ENCODE measurements around the gene IGF1R. TPM values are rescaled to one million over a fixed set of nuclear protein-coding genes. Genes with fewer than 3 reads are reported as not detected.

Gene IGF1R
- total RNA-seq, 1 donor from 2014 or later: 151 TPM

DNA sequence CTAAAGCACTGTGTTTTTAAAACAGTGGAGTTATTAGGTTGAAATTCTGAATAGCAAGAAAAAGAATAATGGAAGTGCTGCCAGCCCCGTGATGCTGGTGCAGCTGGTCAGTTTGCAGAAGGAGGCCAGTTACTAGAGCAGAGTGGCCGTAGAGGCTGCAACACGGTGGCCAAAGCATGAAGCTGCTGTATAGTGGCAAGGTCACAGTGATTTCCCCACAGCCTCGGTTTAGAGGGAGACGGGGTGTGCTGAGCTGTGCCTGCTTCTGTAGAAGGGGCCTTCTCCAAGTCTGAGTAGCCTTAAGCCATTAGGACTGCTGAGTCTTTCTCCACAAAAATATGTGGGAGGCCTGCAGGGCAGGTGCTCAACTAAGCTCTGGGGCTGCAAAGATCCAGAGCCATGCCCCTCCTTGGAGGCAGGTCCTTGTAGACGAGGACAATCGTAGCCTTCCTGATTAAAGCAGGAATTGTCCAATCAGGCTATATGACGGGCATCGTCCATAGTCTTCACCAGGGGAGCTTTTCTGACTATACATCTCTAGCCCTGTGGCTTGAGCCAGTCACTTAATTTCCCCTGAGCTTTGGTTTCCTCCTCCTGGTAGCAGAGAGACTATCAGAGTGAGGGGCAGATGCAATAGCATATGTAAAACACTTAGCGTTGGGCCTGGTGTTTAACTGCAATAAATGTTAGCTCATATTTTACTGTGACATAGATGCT is 207.6 kb downstream of the IGF1R start:
- Histone ChIP-seq H3K36me3 (no peaks in the 10 kb centered on the region), H3K27ac (peak overlapping the region; percentile 92), H3K4me1 (peaks cover 45 to 80% of the 10 kb centered on the region in 2 donors), H3K9me3 (no peaks in the 10 kb centered on the region), H3K27me3 (no peaks in the 10 kb centered on the region), H3K4me3 (peak overlapping the region in 1 of 2 donors; percentile 6)
- TF ChIP-seq CTCF (IDR thresholded peaks at IDR 0.05): no peak
- intact Hi-C loops (cut with DNase I): loop anchor here (1.0 kb wide), 1 partner anchor 23 kb away; no protein-coding TSS in a partner anchor
- no peak for DNase-seq (ENCODE audit: low spot score in 2 of 2)

DNA sequence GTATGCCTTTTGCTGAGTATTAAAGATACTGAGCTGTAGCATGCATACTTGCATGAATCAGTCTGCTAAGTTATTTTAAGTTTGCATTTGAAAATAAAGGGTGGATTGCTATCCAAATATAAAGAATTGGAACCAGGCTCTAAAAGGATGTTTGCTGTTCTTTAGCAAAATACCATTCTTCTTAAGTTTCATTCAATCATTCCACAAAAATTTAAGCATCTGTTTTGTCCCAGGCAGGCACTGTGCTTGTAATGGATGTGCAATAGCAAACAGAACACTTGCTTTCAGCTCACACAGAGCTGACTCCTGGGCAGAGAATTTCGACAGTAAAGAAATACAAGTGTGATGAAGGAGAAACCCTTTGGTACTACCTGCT is 208.2 kb downstream of the IGF1R start:
- intact Hi-C loops (cut with DNase I): loop anchor here (1.0 kb wide), 1 partner anchor 23 kb away; no protein-coding TSS in a partner anchor
- H3K27me3 ChIP-seq: no peaks in the 10 kb centered on the region
- H3K9me3 ChIP-seq: no peaks in the 10 kb centered on the region
- H3K27ac ChIP-seq: peak overlapping the region; percentile 92
- DNase-seq (ENCODE audit: low spot score in 2 of 2): no peak
- H3K4me3 ChIP-seq: peak overlapping the region in 1 of 2 donors; percentile 6
- no peaks in the 10 kb centered on the region for H3K36me3 ChIP-seq
- TF ChIP-seq CTCF (IDR thresholded peaks at IDR 0.05): no peak
- peaks cover 43 to 80% of the 10 kb centered on the region in 2 donors for H3K4me1 ChIP-seq

- H3K4me1 ChIP-seq: peaks cover 36 to 78% of the 10 kb centered on the region in 2 donors
These were observed 210.3 kb downstream of the IGF1R start for GRCh38 chr15:98858610-98859023.

GRCh38 chr15:98859149-98859548 is 210.8 kb downstream of the IGF1R start:
- Histone ChIP-seq H3K27me3 (no peaks in the 10 kb centered on the region), H3K4me3 (peak overlapping the region; percentile 29 to 50), H3K36me3 (no peaks in the 10 kb centered on the region), H3K4me1 (peaks cover 33 to 78% of the 10 kb centered on the region in 2 donors), H3K27ac (peak overlapping the region; percentile 92), H3K9me3 (no peaks in the 10 kb centered on the region)
- intact Hi-C loops (cut with DNase I): no loop called here
- no peak for TF ChIP-seq CTCF (IDR thresholded peaks at IDR 0.05)
- DNase-seq (ENCODE audit: low spot score in 2 of 2): no peak

More at GRCh38 chr15:98858610-98859023, 210.3 kb downstream of the IGF1R start:
- TF ChIP-seq CTCF (IDR thresholded peaks at IDR 0.05): no peak
- Histone ChIP-seq H3K27ac (peak overlapping the region; percentile 92), H3K36me3 (no peaks in the 10 kb centered on the region), H3K4me3 (peak overlapping the region; percentile 29 to 50), H3K27me3 (no peaks in the 10 kb centered on the region), H3K9me3 (no peaks in the 10 kb centered on the region)
- intact Hi-C loops (cut with DNase I): no loop called here
- DNase-seq (ENCODE audit: low spot score in 2 of 2): no peak

- Histone ChIP-seq H3K4me1 (peaks cover 25 to 77% of the 10 kb centered on the region in 2 donors), H3K36me3 (no peaks in the 10 kb centered on the region), H3K4me3 (no peak overlapping the region), H3K9me3 (no peaks in the 10 kb centered on the region), H3K27me3 (no peaks in the 10 kb centered on the region), H3K27ac (peak overlapping the region; percentile 92)
- DNase-seq (ENCODE audit: low spot score in 2 of 2): no peak
- TF ChIP-seq CTCF (IDR thresholded peaks at IDR 0.05): no peak
- intact Hi-C loops (cut with DNase I): loop anchor here (2.0 kb wide), 1 partner anchor 14 kb away; no protein-coding TSS in a partner anchor
These were observed 212.1 kb downstream of the IGF1R start for GRCh38 chr15:98860281-98861041.

All from ascending aorta (tissue), 2 donors.